ENCODE measurements around the gene PIR. TPM values are rescaled to one million over a fixed set of nuclear protein-coding genes. Genes with fewer than 3 reads are reported as not detected.

The PIR gene
- total RNA-seq, 2 experiments from 2014 or later: 1.9 to 3.5 TPM

DNA sequence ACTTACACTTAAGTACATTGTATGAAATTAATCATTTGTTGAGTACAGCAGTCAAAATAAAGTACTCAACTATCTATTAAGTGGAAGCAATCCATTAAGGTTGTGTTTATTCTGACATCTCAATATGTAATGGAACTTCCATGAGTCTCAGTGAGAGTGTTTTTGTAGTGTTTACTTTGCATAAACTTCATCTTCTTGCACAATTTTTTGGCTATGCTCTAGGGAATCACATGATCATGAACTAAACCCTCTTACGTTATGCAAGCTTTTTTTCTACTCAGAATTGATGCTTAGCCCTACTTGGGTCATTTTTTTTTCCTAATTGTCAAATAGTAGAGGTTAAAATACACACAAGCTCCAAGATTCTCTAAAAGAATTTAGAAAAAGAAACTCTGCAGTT, 136.7 kb downstream of the PIR start:
- no peaks in the 10 kb centered on the region for H3K79me2 ChIP-seq (ENCODE audit: insufficient read depth, low read depth, low read length)
- no peak overlapping the region for H3K27ac ChIP-seq (ENCODE audit: low read depth, low read length, poor library complexity, severe bottlenecking)
- no peaks in the 10 kb centered on the region for H3K4me1 ChIP-seq (ENCODE audit: insufficient read depth, low read length, poor library complexity, severe bottlenecking)
- no peaks in the 10 kb centered on the region for H3K36me3 ChIP-seq (ENCODE audit: insufficient read depth, low read length)
- H3K4me2 ChIP-seq (ENCODE audit: low read length): no peak overlapping the region
- ChIA-PET POLR2A (interaction anchor here (1.3 kb wide), 1 partner anchor 10 kb away, joined by 3 read pairs; no protein-coding TSS in a partner anchor), CTCF (ENCODE audit: unreplicated experiment) (no interaction called here)
- no peak overlapping the region for H3K4me3 ChIP-seq (ENCODE audit: low read depth, low read length, poor library complexity, severe bottlenecking)
- no peaks in the 10 kb centered on the region for H3K9me3 ChIP-seq (ENCODE audit: low read length)
- no peak for DNase-seq (ENCODE audit: low spot score)
- BruUV-seq (replicated peaks): no TSS peak
- TF ChIP-seq EZH2phosphoT487 (IDR thresholded peaks at IDR 0.05; ENCODE audit: borderline replicate concordance, low read depth, low read length): no peak
- TF ChIP-seq, protein P1, sequence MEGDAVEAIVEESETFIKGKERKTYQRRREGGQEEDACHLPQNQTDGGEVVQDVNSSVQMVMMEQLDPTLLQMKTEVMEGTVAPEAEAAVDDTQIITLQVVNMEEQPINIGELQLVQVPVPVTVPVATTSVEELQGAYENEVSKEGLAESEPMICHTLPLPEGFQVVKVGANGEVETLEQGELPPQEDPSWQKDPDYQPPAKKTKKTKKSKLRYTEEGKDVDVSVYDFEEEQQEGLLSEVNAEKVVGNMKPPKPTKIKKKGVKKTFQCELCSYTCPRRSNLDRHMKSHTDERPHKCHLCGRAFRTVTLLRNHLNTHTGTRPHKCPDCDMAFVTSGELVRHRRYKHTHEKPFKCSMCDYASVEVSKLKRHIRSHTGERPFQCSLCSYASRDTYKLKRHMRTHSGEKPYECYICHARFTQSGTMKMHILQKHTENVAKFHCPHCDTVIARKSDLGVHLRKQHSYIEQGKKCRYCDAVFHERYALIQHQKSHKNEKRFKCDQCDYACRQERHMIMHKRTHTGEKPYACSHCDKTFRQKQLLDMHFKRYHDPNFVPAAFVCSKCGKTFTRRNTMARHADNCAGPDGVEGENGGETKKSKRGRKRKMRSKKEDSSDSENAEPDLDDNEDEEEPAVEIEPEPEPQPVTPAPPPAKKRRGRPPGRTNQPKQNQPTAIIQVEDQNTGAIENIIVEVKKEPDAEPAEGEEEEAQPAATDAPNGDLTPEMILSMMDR (conservative IDR thresholded peaks at IDR 0.05; ENCODE audit: low read length): no peak
- intact Hi-C loops (cut with micrococcal nuclease; ENCODE audit: unreplicated experiment): loop anchor here (10.0 kb wide), 1 partner anchor 208 kb away; no protein-coding TSS in a partner anchor
- no peak overlapping the region for H2AFZ ChIP-seq (ENCODE audit: low read length)
- no peaks in the 10 kb centered on the region for H3K9me2 ChIP-seq (ENCODE audit: insufficient read depth, low read length)
- no peaks in the 10 kb centered on the region for H4K20me1 ChIP-seq (ENCODE audit: insufficient read depth, low read length)

DNA sequence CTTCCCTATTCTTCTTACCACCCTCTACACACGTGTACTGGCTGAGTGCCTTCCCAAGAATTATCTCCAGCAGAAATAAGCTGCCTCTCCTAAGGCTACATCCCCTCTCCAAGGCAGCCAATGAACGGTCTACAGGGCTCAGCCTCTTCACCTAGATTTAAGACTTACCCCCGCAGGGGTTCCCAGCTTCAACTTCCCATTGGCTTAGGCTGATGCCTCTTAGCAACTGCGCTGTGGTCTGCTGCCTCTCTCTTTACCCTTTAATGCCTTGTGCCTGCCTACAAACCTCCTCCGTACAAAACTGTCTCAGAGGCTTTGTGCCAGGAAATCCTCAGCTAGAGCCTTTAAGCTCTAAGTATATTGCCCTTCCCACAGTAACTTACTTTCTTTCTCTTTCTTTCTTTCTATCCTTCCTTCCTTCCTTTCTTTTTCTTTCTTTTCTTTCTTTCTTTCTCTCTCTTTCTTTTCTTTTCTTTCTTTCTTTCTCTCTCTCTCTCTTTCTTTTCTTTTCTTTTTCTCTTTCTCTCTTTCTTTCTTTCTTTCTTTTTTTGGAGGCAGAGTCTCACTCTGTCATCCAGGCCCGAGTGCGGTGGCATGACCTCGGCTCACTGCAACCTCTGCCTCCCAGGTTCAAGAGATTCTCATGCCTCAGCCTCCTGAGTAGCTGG, 142.7 kb downstream of the PIR start:
- Histone ChIP-seq H4K20me1 (ENCODE audit: insufficient read depth, low read length) (no peaks in the 10 kb centered on the region), H3K36me3 (ENCODE audit: insufficient read depth, low read length) (no peaks in the 10 kb centered on the region), H3K4me3 (ENCODE audit: low read depth, low read length, poor library complexity, severe bottlenecking) (no peak overlapping the region), H3K79me2 (ENCODE audit: insufficient read depth, low read depth, low read length) (no peaks in the 10 kb centered on the region), H3K27ac (ENCODE audit: low read depth, low read length, poor library complexity, severe bottlenecking) (no peak overlapping the region), H3K9me2 (ENCODE audit: insufficient read depth, low read length) (no peaks in the 10 kb centered on the region), H3K4me1 (ENCODE audit: insufficient read depth, low read length, poor library complexity, severe bottlenecking) (no peaks in the 10 kb centered on the region), H2AFZ (ENCODE audit: low read length) (no peak overlapping the region), H3K9me3 (ENCODE audit: low read length) (no peaks in the 10 kb centered on the region), H3K4me2 (ENCODE audit: low read length) (no peak overlapping the region)
- ChIA-PET POLR2A (interaction anchor here (0.6 to 1.9 kb wide), 3 partner anchors 16 to 117 kb away, joined by 3 to 10 read pairs (median 3); no protein-coding TSS in a partner anchor), CTCF (ENCODE audit: unreplicated experiment) (interaction anchor here (3.8 kb wide), 1 partner anchor 116 kb away, joined by 17 read pairs; no protein-coding TSS in a partner anchor)
- TF ChIP-seq EZH2phosphoT487 (IDR thresholded peaks at IDR 0.05; ENCODE audit: borderline replicate concordance, low read depth, low read length): no peak
- TF ChIP-seq, protein P1 (conservative IDR thresholded peaks at IDR 0.05; ENCODE audit: low read length): no peak
- no TSS peak for BruUV-seq (replicated peaks)
- intact Hi-C loops (cut with micrococcal nuclease; ENCODE audit: unreplicated experiment): loop anchor here (10.0 kb wide), 1 partner anchor 214 kb away; no protein-coding TSS in a partner anchor
- no peak for DNase-seq (ENCODE audit: low spot score)

GRCh38 chrX:15349046-15349445, 144.1 kb downstream of the PIR start:
- intact Hi-C loops (cut with micrococcal nuclease; ENCODE audit: unreplicated experiment): loop anchor here (1.0 kb wide), 1 partner anchor 119 kb away; no protein-coding TSS in a partner anchor
- POLR2A ChIA-PET: interaction anchor here (1.3 to 1.9 kb wide), 2 partner anchors 118 to 120 kb away, joined by 3 to 10 read pairs; no protein-coding TSS in a partner anchor
- TF ChIP-seq, protein P1 (conservative IDR thresholded peaks at IDR 0.05; ENCODE audit: low read length): peak; percentile 70
- no peak for TF ChIP-seq EZH2phosphoT487 (IDR thresholded peaks at IDR 0.05; ENCODE audit: borderline replicate concordance, low read depth, low read length)
- no peak overlapping the region for H3K27ac ChIP-seq (ENCODE audit: low read depth, low read length, poor library complexity, severe bottlenecking)
- no peaks in the 10 kb centered on the region for H3K36me3 ChIP-seq (ENCODE audit: insufficient read depth, low read length)
- no peak overlapping the region for H2AFZ ChIP-seq (ENCODE audit: low read length)
- no peak overlapping the region for H3K4me2 ChIP-seq (ENCODE audit: low read length)
- DNase-seq (ENCODE audit: low spot score): peak; percentile 61
- H3K79me2 ChIP-seq (ENCODE audit: insufficient read depth, low read depth, low read length): no peaks in the 10 kb centered on the region
- H3K4me1 ChIP-seq (ENCODE audit: insufficient read depth, low read length, poor library complexity, severe bottlenecking): no peaks in the 10 kb centered on the region
- CTCF ChIA-PET (ENCODE audit: unreplicated experiment): interaction anchor here (1.0 to 3.8 kb wide), 2 partner anchors 10 to 117 kb away, joined by 3 to 17 read pairs; no protein-coding TSS in a partner anchor
- no peaks in the 10 kb centered on the region for H3K9me2 ChIP-seq (ENCODE audit: insufficient read depth, low read length)
- no peak overlapping the region for H3K4me3 ChIP-seq (ENCODE audit: low read depth, low read length, poor library complexity, severe bottlenecking)
- no peaks in the 10 kb centered on the region for H3K9me3 ChIP-seq (ENCODE audit: low read length)
- BruUV-seq (replicated peaks): no TSS peak
- no peaks in the 10 kb centered on the region for H4K20me1 ChIP-seq (ENCODE audit: insufficient read depth, low read length)
